ENCODE measurements around the gene SRM.

SRM gene

DNA sequence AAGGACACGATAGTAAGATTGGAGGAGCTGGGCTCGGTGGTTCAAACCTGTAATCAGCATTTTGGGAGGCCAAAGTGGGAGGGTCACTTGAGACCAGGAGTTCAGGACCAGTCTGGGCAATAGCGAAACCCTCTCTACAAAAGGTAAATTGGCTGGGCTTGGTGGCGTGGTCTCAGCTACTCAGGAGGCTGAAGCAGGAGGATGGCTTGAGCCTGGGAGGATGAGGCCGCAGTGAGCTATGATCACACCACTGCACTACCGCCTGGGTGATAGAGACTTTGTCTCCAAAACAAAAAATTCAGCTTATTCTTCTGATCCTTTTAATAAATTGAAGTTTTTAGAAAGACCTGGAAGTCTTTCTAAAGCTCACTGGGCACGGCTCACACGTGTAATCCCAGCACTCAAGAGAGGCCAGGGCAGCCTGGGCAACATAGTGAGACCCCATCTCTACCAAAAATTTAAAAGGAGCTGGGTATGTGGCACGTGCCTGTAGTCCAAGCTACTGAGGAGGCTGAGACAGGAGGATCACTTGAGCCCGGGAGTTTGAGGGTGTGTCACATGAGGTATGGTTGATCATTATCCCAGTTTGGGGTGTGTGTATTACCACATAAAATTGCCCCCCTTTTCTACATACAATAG lies 28.1 kb downstream of the SRM start:
- TF ChIP-seq POLR2AphosphoS5 (IDR thresholded peaks at IDR 0.05; ENCODE audit: low read depth, low read length) (no peak), SIN3A (IDR thresholded peaks at IDR 0.05; ENCODE audit: borderline replicate concordance, insufficient read depth, low read length) (no peak), FOXP2 (optimal IDR thresholded peaks at IDR 0.05; ENCODE audit: borderline replicate concordance, extremely low read depth, extremely low read length, insufficient read depth) (no peak), TAF1 (IDR thresholded peaks at IDR 0.05; ENCODE audit: borderline replicate concordance, insufficient read depth, low read length) (no peak)
- TF ChIP-seq, protein P1, sequence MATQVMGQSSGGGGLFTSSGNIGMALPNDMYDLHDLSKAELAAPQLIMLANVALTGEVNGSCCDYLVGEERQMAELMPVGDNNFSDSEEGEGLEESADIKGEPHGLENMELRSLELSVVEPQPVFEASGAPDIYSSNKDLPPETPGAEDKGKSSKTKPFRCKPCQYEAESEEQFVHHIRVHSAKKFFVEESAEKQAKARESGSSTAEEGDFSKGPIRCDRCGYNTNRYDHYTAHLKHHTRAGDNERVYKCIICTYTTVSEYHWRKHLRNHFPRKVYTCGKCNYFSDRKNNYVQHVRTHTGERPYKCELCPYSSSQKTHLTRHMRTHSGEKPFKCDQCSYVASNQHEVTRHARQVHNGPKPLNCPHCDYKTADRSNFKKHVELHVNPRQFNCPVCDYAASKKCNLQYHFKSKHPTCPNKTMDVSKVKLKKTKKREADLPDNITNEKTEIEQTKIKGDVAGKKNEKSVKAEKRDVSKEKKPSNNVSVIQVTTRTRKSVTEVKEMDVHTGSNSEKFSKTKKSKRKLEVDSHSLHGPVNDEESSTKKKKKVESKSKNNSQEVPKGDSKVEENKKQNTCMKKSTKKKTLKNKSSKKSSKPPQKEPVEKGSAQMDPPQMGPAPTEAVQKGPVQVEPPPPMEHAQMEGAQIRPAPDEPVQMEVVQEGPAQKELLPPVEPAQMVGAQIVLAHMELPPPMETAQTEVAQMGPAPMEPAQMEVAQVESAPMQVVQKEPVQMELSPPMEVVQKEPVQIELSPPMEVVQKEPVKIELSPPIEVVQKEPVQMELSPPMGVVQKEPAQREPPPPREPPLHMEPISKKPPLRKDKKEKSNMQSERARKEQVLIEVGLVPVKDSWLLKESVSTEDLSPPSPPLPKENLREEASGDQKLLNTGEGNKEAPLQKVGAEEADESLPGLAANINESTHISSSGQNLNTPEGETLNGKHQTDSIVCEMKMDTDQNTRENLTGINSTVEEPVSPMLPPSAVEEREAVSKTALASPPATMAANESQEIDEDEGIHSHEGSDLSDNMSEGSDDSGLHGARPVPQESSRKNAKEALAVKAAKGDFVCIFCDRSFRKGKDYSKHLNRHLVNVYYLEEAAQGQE (IDR thresholded peaks at IDR 0.05; ENCODE audit: insufficient read depth in 1 of 2, low read depth in 2 of 2, low read length in 2 of 2) = no peak

DNA sequence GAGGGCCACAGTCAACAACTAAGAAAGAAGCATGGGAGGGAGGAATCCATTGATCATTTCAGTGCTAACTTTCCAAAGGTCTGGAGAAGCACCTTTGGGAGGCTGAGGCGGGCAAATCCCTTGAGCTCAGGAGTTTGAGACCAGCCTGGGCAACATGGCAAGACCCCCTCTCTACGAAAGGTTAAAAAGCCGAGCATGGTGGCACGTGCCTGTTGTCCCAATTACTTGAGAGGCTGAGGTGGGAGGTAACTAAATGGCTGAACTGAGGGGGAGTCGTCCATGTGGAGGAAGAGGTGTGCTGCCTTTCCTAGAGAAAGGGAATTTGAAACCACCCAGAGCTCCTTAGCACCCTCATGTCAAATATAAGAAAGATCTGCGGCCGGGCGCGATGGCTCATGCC lies 29.0 kb downstream of the SRM start:
- no peak for TF ChIP-seq TAF1 (IDR thresholded peaks at IDR 0.05; ENCODE audit: borderline replicate concordance, insufficient read depth, low read length)
- no peak for TF ChIP-seq FOXP2 (optimal IDR thresholded peaks at IDR 0.05; ENCODE audit: borderline replicate concordance, extremely low read depth, extremely low read length, insufficient read depth)
- TF ChIP-seq POLR2AphosphoS5 (IDR thresholded peaks at IDR 0.05; ENCODE audit: low read depth, low read length) = no peak
- no peak for TF ChIP-seq SIN3A (IDR thresholded peaks at IDR 0.05; ENCODE audit: borderline replicate concordance, insufficient read depth, low read length)
- TF ChIP-seq, protein P1 (IDR thresholded peaks at IDR 0.05; ENCODE audit: insufficient read depth in 1 of 2, low read depth in 2 of 2, low read length in 2 of 2) = no peak

DNA sequence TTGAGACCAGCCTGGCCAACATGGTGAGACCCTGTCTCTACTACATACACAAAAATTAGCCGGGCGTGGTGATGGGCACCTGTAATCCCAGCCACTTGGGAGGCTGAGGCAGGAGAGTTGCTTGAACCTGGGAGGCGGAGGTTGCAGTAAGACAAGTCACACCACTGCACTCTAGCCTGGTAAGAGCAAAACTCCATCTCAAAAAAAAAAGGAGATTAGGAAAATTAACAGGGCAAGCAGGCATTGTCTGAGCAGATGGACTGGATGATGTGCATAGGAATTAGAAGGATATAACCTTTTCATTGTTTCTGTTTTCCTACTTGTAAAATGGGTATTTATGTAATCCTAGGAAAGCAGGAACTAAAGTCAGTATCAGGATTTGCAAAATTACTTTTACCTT lies 31.8 kb downstream of the SRM start:
- TF ChIP-seq POLR2AphosphoS5 (IDR thresholded peaks at IDR 0.05; ENCODE audit: low read depth, low read length) (no peak), TAF1 (IDR thresholded peaks at IDR 0.05; ENCODE audit: borderline replicate concordance, insufficient read depth, low read length) (no peak), FOXP2 (optimal IDR thresholded peaks at IDR 0.05; ENCODE audit: borderline replicate concordance, extremely low read depth, extremely low read length, insufficient read depth) (no peak), SIN3A (IDR thresholded peaks at IDR 0.05; ENCODE audit: borderline replicate concordance, insufficient read depth, low read length) (no peak)
- TF ChIP-seq, protein P1 (IDR thresholded peaks at IDR 0.05; ENCODE audit: insufficient read depth in 1 of 2, low read depth in 2 of 2, low read length in 2 of 2) = no peak

DNA sequence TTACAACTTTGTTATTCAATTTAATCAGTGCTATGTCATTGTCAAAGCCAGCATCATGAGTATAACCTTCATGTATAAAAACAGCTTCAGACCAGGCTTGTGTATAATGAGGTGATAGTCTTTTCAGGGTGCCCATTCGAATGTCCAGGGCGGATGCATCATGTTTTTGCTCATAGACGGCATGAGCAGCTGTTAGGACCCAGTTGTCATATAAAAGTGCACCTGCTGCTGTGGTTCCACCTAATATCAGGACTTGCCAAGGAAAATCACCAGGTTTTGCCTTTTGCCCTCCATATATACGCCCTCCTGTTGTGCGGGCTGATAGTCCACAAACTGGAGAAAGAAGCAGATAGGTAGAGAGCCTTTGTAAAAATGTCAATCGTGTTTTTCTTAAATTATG lies 32.5 kb downstream of the SRM start:
- no peak for TF ChIP-seq POLR2AphosphoS5 (IDR thresholded peaks at IDR 0.05; ENCODE audit: low read depth, low read length)
- TF ChIP-seq FOXP2 (optimal IDR thresholded peaks at IDR 0.05; ENCODE audit: borderline replicate concordance, extremely low read depth, extremely low read length, insufficient read depth) = no peak
- TF ChIP-seq SIN3A (IDR thresholded peaks at IDR 0.05; ENCODE audit: borderline replicate concordance, insufficient read depth, low read length) = no peak
- no peak for TF ChIP-seq TAF1 (IDR thresholded peaks at IDR 0.05; ENCODE audit: borderline replicate concordance, insufficient read depth, low read length)
- TF ChIP-seq, protein P1 (IDR thresholded peaks at IDR 0.05; ENCODE audit: insufficient read depth in 1 of 2, low read depth in 2 of 2, low read length in 2 of 2) = no peak

Data from PFSK-1 (cell line).